Breast epithelium (tissue), 4 donors: ENCODE results near the gene FANCC. TPM values are rescaled to one million over a fixed set of nuclear protein-coding genes. Genes with fewer than 3 reads are reported as not detected.

ENCODE experiments used
- DNase-seq, 2 donors: peaks; one replicate each; pipeline ENCODE4 v3.0.0-alpha.2; 2019; ENCODE audit warnings: low spot score in 2 of 2
- H3K27ac ChIP-seq, 2 donors: fragments of 200-600 bp; sonication (generic) in 1 of 2; one replicate each; pipeline ENCODE4 v1.5.1; 2016 to 2019; ENCODE audit warnings: mild to moderate bottlenecking in 1 of 2
- H3K27me3 ChIP-seq, 2 donors: fragments of 200-600 bp; sonication (generic) in 1 of 2; one replicate each; pipeline versions ENCODE4 v1.5.1 to v1.6.0; 2017 to 2019; ENCODE audit warnings: control low read depth in 1 of 2, mild to moderate bottlenecking in 1 of 2
- H3K36me3 ChIP-seq: fragments of 200-600 bp; one replicate; pipeline ENCODE4 v1.5.1; 2019
- H3K4me1 ChIP-seq, 2 donors: fragments of 200-600 bp; sonication (generic); one replicate each; pipeline ENCODE4 v1.5.1; 2016 to 2019; ENCODE audit warnings: control low read depth in 1 of 2
- H3K4me3 ChIP-seq, 3 donors: fragments of 200-600 bp; sonication (generic); 1 replicate in 2 of 3; 2 replicates in 1 of 3; pipeline ENCODE4 v1.5.1; 2016 to 2019; ENCODE audit warnings: mild to moderate bottlenecking in 3 of 3, moderate library complexity in 2 of 3
- H3K9me3 ChIP-seq, 2 donors: fragments of 200-600 bp; sonication (generic) in 1 of 2; one replicate each; pipeline ENCODE4 v1.5.1; 2016 to 2019; ENCODE audit warnings: control low read depth in 1 of 2
- CTCF ChIP-seq, 3 donors: fragments of 450-650 bp; IDR thresholded peaks; one replicate each; pipeline ENCODE4 v1.5.1; 2016 to 2017; ENCODE audit warnings: antibody characterized with exemption in 3 of 3, mild to moderate bottlenecking in 3 of 3, moderate library complexity in 3 of 3
- POLR2A ChIP-seq: fragments of 450-650 bp; IDR thresholded peaks from one replicate; pipeline ENCODE4 v1.6.1; 2016; ENCODE audit warnings: antibody characterized with exemption, mild to moderate bottlenecking, moderate library complexity
- POLR2AphosphoS5 ChIP-seq, 3 donors: sonication (generic); formaldehyde crosslinking; IDR thresholded peaks; one replicate each; pipeline ENCODE4 v1.6.1; 2017; ENCODE audit warnings: antibody characterized with exemption in 3 of 3
- intact Hi-C: fragments of 100-400 bp; cut with DNase I; formaldehyde crosslinking; loops from one replicate; pipeline ENCODE4 v1.15.1; 2023; ENCODE audit warnings: low total_unique reads
- total RNA-seq, 3 donors: library from RNA; depleted of rRNA; stranded (reverse); fragments of >200 nt; gene quantifications; one replicate each; pipeline ENCODE4 v1.1.0, GENCODE V29; 2016

FANCC gene
- total RNA-seq, 3 donors from 2014 or later: 4.2 to 11.4 (median 9.2) TPM

GRCh38 chr9:95215336-95215898 lies 102.1 kb downstream of the FANCC start:
- Histone ChIP-seq H3K4me3 (no peak overlapping the region), H3K9me3 (no peaks in the 10 kb centered on the region), H3K4me1 (no peaks in the 10 kb centered on the region), H3K27ac (no peak overlapping the region), H3K36me3 (no peaks in the 10 kb centered on the region), H3K27me3 (no peaks in the 10 kb centered on the region)
- intact Hi-C loops: no loop called here
- DNase-seq: no peak
- TF ChIP-seq CTCF (IDR thresholded peaks at IDR 0.05): no peak
- no peak for TF ChIP-seq POLR2A
- no peak for TF ChIP-seq POLR2AphosphoS5 (IDR thresholded peaks at IDR 0.05)

DNA sequence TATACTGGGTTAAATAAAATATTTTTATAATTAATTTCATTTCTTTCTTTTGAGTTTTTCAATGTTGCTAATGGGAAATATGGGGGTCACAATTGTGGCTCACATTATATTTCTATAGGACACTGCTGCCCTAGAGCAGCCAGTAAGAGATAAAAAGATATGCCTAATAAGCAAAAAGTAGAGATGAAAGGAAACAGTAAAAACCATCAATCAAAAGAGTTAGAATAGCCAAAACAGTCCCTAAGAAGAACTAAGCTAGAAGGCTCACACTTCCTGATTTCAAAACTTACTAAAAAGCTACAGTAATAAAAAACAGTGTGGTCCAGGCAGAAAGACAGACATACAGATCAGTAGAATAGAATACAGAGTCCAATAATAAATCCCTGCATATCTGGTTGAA lies 104.4 kb downstream of the FANCC start:
- intact Hi-C loops: no loop called here
- no peak for DNase-seq
- H3K4me3 ChIP-seq: no peak overlapping the region
- H3K4me1 ChIP-seq: no peaks in the 10 kb centered on the region
- no peak overlapping the region for H3K27ac ChIP-seq
- H3K9me3 ChIP-seq: no peaks in the 10 kb centered on the region
- TF ChIP-seq POLR2AphosphoS5 (IDR thresholded peaks at IDR 0.05): no peak
- no peak for TF ChIP-seq CTCF (IDR thresholded peaks at IDR 0.05)
- TF ChIP-seq POLR2A: no peak
- no peaks in the 10 kb centered on the region for H3K27me3 ChIP-seq
- no peaks in the 10 kb centered on the region for H3K36me3 ChIP-seq

DNA sequence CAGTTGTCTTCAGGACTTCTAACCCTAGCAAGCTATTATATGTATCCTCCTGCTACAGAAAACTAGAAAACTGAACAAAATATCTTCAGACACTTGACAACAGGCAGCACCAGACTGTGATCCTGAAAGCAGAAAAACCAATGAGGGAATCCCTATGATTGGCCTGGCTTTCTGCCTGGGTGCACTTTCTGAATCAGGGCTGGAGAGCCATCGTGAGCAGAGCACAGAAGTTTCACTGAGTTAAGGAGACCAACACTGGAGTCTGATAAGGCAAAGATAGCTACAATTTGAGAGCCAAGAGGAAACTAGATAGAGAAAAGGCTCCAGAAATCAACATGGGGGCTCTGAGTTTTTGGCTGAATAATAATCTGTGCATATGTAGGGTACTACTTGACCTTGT lies 106.5 kb downstream of the FANCC start:
- H3K4me3 ChIP-seq: no peak overlapping the region
- no peaks in the 10 kb centered on the region for H3K9me3 ChIP-seq
- no peak for DNase-seq
- H3K36me3 ChIP-seq: no peaks in the 10 kb centered on the region
- no peak overlapping the region for H3K27ac ChIP-seq
- TF ChIP-seq CTCF (IDR thresholded peaks at IDR 0.05) (no peak), POLR2A (no peak), POLR2AphosphoS5 (IDR thresholded peaks at IDR 0.05) (no peak)
- H3K27me3 ChIP-seq: no peaks in the 10 kb centered on the region
- intact Hi-C loops: no loop called here
- H3K4me1 ChIP-seq: no peaks in the 10 kb centered on the region

DNA sequence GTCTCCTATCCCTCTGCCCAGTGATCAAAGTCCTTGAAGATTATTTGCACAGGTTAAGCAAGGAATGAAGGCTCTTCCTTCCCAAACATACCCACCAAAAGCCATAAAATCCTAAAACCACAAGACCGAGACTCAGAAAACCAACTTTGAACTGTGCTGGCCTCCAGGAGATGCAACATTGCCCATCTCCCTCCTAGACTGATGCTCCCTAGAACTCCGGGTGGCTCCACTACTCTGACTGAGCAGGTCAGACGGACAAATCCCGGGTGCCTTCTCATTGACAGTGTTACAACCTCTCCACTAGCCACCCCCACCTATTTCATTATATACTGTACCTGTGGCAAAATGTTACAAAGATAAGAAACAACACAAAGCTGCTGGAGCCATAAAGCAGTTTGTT lies 110.1 kb downstream of the FANCC start:
- TF ChIP-seq CTCF (IDR thresholded peaks at IDR 0.05) (no peak), POLR2A (no peak), POLR2AphosphoS5 (IDR thresholded peaks at IDR 0.05) (no peak)
- Histone ChIP-seq H3K27ac (no peak overlapping the region), H3K4me1 (no peaks in the 10 kb centered on the region), H3K36me3 (no peaks in the 10 kb centered on the region), H3K4me3 (no peak overlapping the region), H3K27me3 (no peaks in the 10 kb centered on the region), H3K9me3 (no peaks in the 10 kb centered on the region)
- intact Hi-C loops: no loop called here
- DNase-seq: no peak

DNA sequence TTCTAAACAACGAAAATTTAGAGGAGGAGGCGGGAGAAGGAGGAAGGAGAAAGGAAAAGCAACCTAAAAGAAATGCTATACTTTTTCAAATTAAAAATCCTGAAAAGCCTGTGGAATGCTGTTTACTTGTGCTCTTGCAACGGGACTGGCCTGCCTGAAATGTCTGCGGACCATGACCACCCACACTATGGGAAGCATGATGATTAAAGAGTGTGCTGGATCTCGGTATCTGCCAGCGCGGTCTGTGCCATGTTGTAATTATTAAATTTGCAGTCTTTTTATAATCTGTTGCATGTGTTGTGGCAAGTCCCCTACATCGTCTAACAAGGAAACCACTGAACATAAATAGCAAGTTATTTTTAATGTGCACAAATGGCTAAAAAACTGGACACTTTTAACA lies 111.4 kb downstream of the FANCC start:
- intact Hi-C loops: no loop called here
- Histone ChIP-seq H3K36me3 (no peaks in the 10 kb centered on the region), H3K9me3 (no peaks in the 10 kb centered on the region), H3K4me1 (no peaks in the 10 kb centered on the region), H3K27ac (no peak overlapping the region), H3K4me3 (no peak overlapping the region), H3K27me3 (no peaks in the 10 kb centered on the region)
- TF ChIP-seq POLR2A: no peak
- TF ChIP-seq CTCF (IDR thresholded peaks at IDR 0.05): no peak
- no peak for TF ChIP-seq POLR2AphosphoS5 (IDR thresholded peaks at IDR 0.05)
- no peak for DNase-seq
